ENCODE measurements around the gene NF1. TPM values are rescaled to one million over a fixed set of nuclear protein-coding genes. Genes with fewer than 3 reads are reported as not detected.

The NF1 gene
- total and polyA plus RNA-seq, 2 of the 13 experiments (the other 11 are each of a cell fraction or from before 2014, with no cell fraction given): 21.5 to 26.5 TPM

- Histone ChIP-seq H4K20me1 (ENCODE audit: insufficient read depth, low read length) (no peaks in the 10 kb centered on the region), H3K4me1 (ENCODE audit: insufficient read depth, low read length) (no peaks in the 10 kb centered on the region), H3K9ac (ENCODE audit: insufficient read depth, low read depth, low read length) (no peak overlapping the region), H3K27me3 (ENCODE audit: control insufficient read depth in 1 of 2, insufficient read depth in 2 of 2, low read length in 2 of 2) (no peaks in the 10 kb centered on the region), H3K36me3 (replicated peaks in 1 of 2; ENCODE audit: control insufficient read depth in 1 of 2, insufficient read depth in 2 of 2, low read length in 2 of 2) (no peaks in the 10 kb centered on the region), H3K4me2 (ENCODE audit: low read depth, low read length) (no peak overlapping the region), H2AFZ (ENCODE audit: low read length) (no peak overlapping the region), H3K9me3 (ENCODE audit: low read length) (no peaks in the 10 kb centered on the region), H3K27ac (ENCODE audit: extremely low read length, insufficient read depth, low read length) (no peak overlapping the region), H3K79me2 (ENCODE audit: insufficient read depth, low read length) (no peaks in the 10 kb centered on the region), H3K4me3 (replicated peaks in 1 of 3; ENCODE audit: insufficient read depth in 1 of 3, low read depth in 2 of 3, low read length in 3 of 3) (no peak overlapping the region)
- TF ChIP-seq TMF1 (CRISPR knock-in tag; IDR thresholded peaks at IDR 0.05; ENCODE audit: low read depth) (no peak), ARID3A (IDR thresholded peaks at IDR 0.05; ENCODE audit: low read depth, low read length) (no peak), ZMYM4 (CRISPR knock-in tag; IDR thresholded peaks at IDR 0.05) (no peak), ZNF263 (CRISPR knock-in tag; IDR thresholded peaks at IDR 0.05) (no peak), ELF4 (CRISPR knock-in tag; IDR thresholded peaks at IDR 0.05; ENCODE audit: borderline replicate concordance) (no peak), NFATC3 (CRISPR knock-in tag; IDR thresholded peaks at IDR 0.05) (no peak), ONECUT2 (CRISPR knock-in tag; IDR thresholded peaks at IDR 0.05) (no peak), TGIF2 (CRISPR knock-in tag; IDR thresholded peaks at IDR 0.05) (no peak), ELF3 (CRISPR knock-in tag; IDR thresholded peaks at IDR 0.05) (no peak), GMEB1 (CRISPR knock-in tag; IDR thresholded peaks at IDR 0.05; ENCODE audit: borderline replicate concordance) (no peak), NFKB2 (CRISPR knock-in tag; IDR thresholded peaks at IDR 0.05; ENCODE audit: borderline replicate concordance) (no peak), EEA1 (CRISPR knock-in tag; IDR thresholded peaks at IDR 0.05; ENCODE audit: borderline replicate concordance) (no peak), HNRNPK (IDR thresholded peaks at IDR 0.05; ENCODE audit: low read depth, low read length, poor library complexity, severe bottlenecking) (no peak), ZNF816 (CRISPR knock-in tag; IDR thresholded peaks at IDR 0.05; ENCODE audit: borderline replicate concordance) (no peak), ZNF383 (CRISPR knock-in tag; IDR thresholded peaks at IDR 0.05; ENCODE audit: borderline replicate concordance) (no peak)
- DNase-seq (ENCODE audit: low spot score) (no peak), FAIRE-seq (no peak), ATAC-seq (no peak)
- no TSS peak for BruUV-seq (replicated peaks)
- in situ Hi-C loops (cut with HindIII; ENCODE audit: extremely low pct_ligation_motif_present, low pct_unique_long_range_greater_than_20kb): no loop called here
- ChIA-PET POLR2A (no interaction called here), CTCF (ENCODE audit: low intra/inter-chr PET ratio, low total read pairs) (no interaction called here)
- intact Hi-C loops (cut with micrococcal nuclease; ENCODE audit: unreplicated experiment): no loop called here
- whole genome bisulfite sequencing (ENCODE audit: low lambda C conversion rate): 98% methylated on average over 2 of the region's 2 CpGs
Observed at GRCh38 chr17:31309556-31309955, 214.8 kb downstream of the NF1 start.
